PC-3 (cell line): Measurements from ENCODE around the gene CLINT1. TPM values are rescaled to one million over a fixed set of nuclear protein-coding genes. Genes with fewer than 3 reads are reported as not detected.

Experiments used
- ATAC-seq: fragments of 200-7000 bp; cut with Tn5 transposase; 2 replicates; pipeline ENCODE4 v1.9.1; 2020; ENCODE audit warnings: mild to moderate bottlenecking, moderate library complexity
- BruUV-seq: library from RNA; stranded (reverse); fragments of 400-500 nt; replicated peaks from 2 replicates; lab custom pipeline; 2021; lab: Mats Ljungman, UMichigan
- CTCF ChIA-PET: fragments of 300-600 bp; sonication (Branson Sonifier 250); formaldehyde crosslinking; loops from one replicate; lab custom pipeline; 2022; ENCODE audit warnings: antibody characterized with exemption; lab: Charles Lee
- POLR2A ChIA-PET: fragments of 300-600 bp; sonication (Branson Sonifier 250); formaldehyde crosslinking; loops from one replicate; lab custom pipeline; 2022; ENCODE audit warnings: antibody characterized with exemption; ENCODE audit not compliant: unreplicated experiment; lab: Charles Lee
- DNase-seq: peaks from one replicate; pipeline ENCODE4 v3.0.0-alpha.2; 2015
- H2AFZ ChIP-seq: fragments of 300-600 bp; sonication (generic); 2 replicates; pipeline ENCODE4 v1.6.0; 2016; ENCODE audit warnings: antibody characterized with exemption, low read length
- H3F3A ChIP-seq: fragments of 300-600 bp; sonication (generic); one replicate; pipeline ENCODE4 v1.6.0; 2017; ENCODE audit warnings: antibody characterized with exemption, low read length, control low read depth, mild to moderate bottlenecking; ENCODE audit not compliant: unreplicated experiment
- H3K27ac ChIP-seq: fragments of 300-600 bp; sonication (generic); 2 replicates; pipeline ENCODE4 v1.5.1; 2016; ENCODE audit warnings: mild to moderate bottlenecking, low read length
- H3K27me3 ChIP-seq: fragments of 300-600 bp; sonication (generic); 2 replicates; pipeline ENCODE4 v1.6.1; 2016; ENCODE audit warnings: low read length, mixed read lengths
- H3K36me3 ChIP-seq: fragments of 300-600 bp; sonication (generic); 2 replicates; pipeline ENCODE4 v1.6.1; 2016; ENCODE audit warnings: low read depth, mixed run types, low read length, mixed read lengths
- H3K4me1 ChIP-seq: fragments of 300-600 bp; sonication (generic); 2 replicates; pipeline ENCODE4 v1.5.1; 2016; ENCODE audit warnings: low read length; ENCODE audit not compliant: insufficient read depth
- H3K4me2 ChIP-seq: fragments of 300-600 bp; sonication (generic); 2 replicates; pipeline ENCODE4 v1.6.0; 2016; ENCODE audit warnings: low read length
- H3K4me3 ChIP-seq: fragments of 300-600 bp; sonication (generic); 2 replicates; pipeline ENCODE4 v1.5.1; 2016; ENCODE audit warnings: mild to moderate bottlenecking, low read length, mixed read lengths
- H3K79me2 ChIP-seq: fragments of 300-600 bp; sonication (generic); 2 replicates; pipeline ENCODE4 v1.6.1; 2017; ENCODE audit warnings: low read length, mixed read lengths
- H3K9ac ChIP-seq: fragments of 300-600 bp; sonication (generic); 2 replicates; pipeline ENCODE4 v1.6.0; 2016; ENCODE audit warnings: mild to moderate bottlenecking, low read length
- H3K9me2 ChIP-seq: fragments of 300-600 bp; sonication (generic); replicated peaks from 2 replicates; pipeline ENCODE4 v1.6.1; 2016; ENCODE audit warnings: mixed run types, low read length, mixed read lengths
- H3K9me3 ChIP-seq: fragments of 300-600 bp; sonication (generic); 2 replicates; pipeline ENCODE4 v1.6.1; 2016; ENCODE audit warnings: low read length, mixed read lengths
- H4K20me1 ChIP-seq: fragments of 300-600 bp; sonication (generic); 2 replicates; pipeline ENCODE4 v1.6.1; 2016; ENCODE audit warnings: low read length, mixed read lengths
- CTCF ChIP-seq: fragments of 300-600 bp; sonication (generic); conservative IDR thresholded peaks from 2 replicates; pipeline ENCODE4 v1.5.1; 2017; ENCODE audit warnings: antibody characterized with exemption, low read depth, mild to moderate bottlenecking, low read length
- EZH2 ChIP-seq: fragments of 300-600 bp; sonication (generic); IDR thresholded peaks from one replicate; pipeline ENCODE4 v1.6.1; 2017; ENCODE audit warnings: antibody characterized with exemption, mild to moderate bottlenecking, low read length; ENCODE audit not compliant: unreplicated experiment
- EZH2phosphoT487 ChIP-seq: fragments of 300-600 bp; sonication (generic); IDR thresholded peaks from 2 replicates; pipeline ENCODE4 v1.6.1; 2018; ENCODE audit warnings: mild to moderate bottlenecking, antibody characterized with exemption, low read length, borderline replicate concordance
- intact Hi-C: fragments of 100-400 bp; cut with micrococcal nuclease; formaldehyde crosslinking; loops from 2 replicates; pipeline ENCODE4 v1.9.0; 2023
- total RNA-seq: library from RNA; depleted of rRNA; stranded (reverse); fragments of >200 nt; gene quantifications from 2 replicates; pipeline ENCODE4 v1.2.3, GENCODE V29; 2014

Gene CLINT1
- total RNA-seq, 1 experiment from 2014 or later, result 125 TPM

- peak; percentile 91 for DNase-seq
- H3K9me3 ChIP-seq, result no peaks in the 10 kb centered on the region
- no peak overlapping the region for H3K4me3 ChIP-seq
- peaks cover 43% of the 10 kb centered on the region for H3K4me1 ChIP-seq
- ChIA-PET POLR2A (interaction anchor here (0.6 to 0.7 kb wide), 3 partner anchors 24 to 499 kb away, joined by 3 to 15 read pairs (median 5); no protein-coding TSS in a partner anchor), CTCF (interaction anchor here (0.6 to 1.0 kb wide), 13 partner anchors 11 to 1832 kb away, joined by 3 to 16 read pairs (median 4); partner anchors contain the start of gene THG1L)
- H3K9ac ChIP-seq, result no peak overlapping the region
- intact Hi-C loops, result loop anchor here (10.0 kb wide), 1 partner anchor 494 kb away; no protein-coding TSS in a partner anchor
- peak overlapping the region; percentile 43 for H3K4me2 ChIP-seq
- peaks cover 14% of the 10 kb centered on the region; the same call in 1 of the 2 replicates for H3K36me3 ChIP-seq
- 0 out of 2 replicates have a peak overlapping the region, but pooled peaks have one; percentile 4 for H2AFZ ChIP-seq
- no TSS peak for BruUV-seq
- no peaks in the 10 kb centered on the region for H3K9me2 ChIP-seq
- no peaks in the 10 kb centered on the region for H3K27me3 ChIP-seq
- peaks cover 66% of the 10 kb centered on the region for H3K79me2 ChIP-seq
- H4K20me1 ChIP-seq, result no peaks in the 10 kb centered on the region
- TF ChIP-seq CTCF, result peak; percentile 70
- TF ChIP-seq EZH2, result no peak
- H3K27ac ChIP-seq, result peak overlapping the region; percentile 19
- ATAC-seq, result peak; percentile 70
- no peaks in the 10 kb centered on the region for H3F3A ChIP-seq
These were observed 110.0 kb downstream of the CLINT1 start for GRCh38 chr5:157748760-157749461.

GRCh38 chr5:157747766-157748700 lies 110.9 kb downstream of the CLINT1 start:
- ChIA-PET CTCF (interaction anchor here (0.6 to 1.0 kb wide), 13 partner anchors 12 to 1833 kb away, joined by 3 to 16 read pairs (median 4); partner anchors contain the start of gene THG1L), POLR2A (interaction anchor here (0.6 to 0.7 kb wide), 3 partner anchors 25 to 498 kb away, joined by 3 to 15 read pairs (median 5); no protein-coding TSS in a partner anchor)
- Histone ChIP-seq H3K36me3 (peaks cover 9% of the 10 kb centered on the region; the same call in 1 of the 2 replicates), H3K4me3 (no peak overlapping the region), H3K79me2 (peaks cover 66% of the 10 kb centered on the region), H2AFZ (no peak overlapping the region), H3F3A (no peaks in the 10 kb centered on the region), H3K4me1 (peaks cover 46% of the 10 kb centered on the region), H3K4me2 (peak overlapping the region; percentile 6; the same call in 1 of the 2 replicates), H4K20me1 (no peaks in the 10 kb centered on the region), H3K9ac (no peak overlapping the region), H3K9me2 (no peaks in the 10 kb centered on the region), H3K27me3 (no peaks in the 10 kb centered on the region), H3K9me3 (no peaks in the 10 kb centered on the region), H3K27ac (peak overlapping the region; percentile 8)
- ATAC-seq (no peak), DNase-seq (no peak)
- intact Hi-C loops, result loop anchor here (10.0 kb wide), 1 partner anchor 493 kb away; no protein-coding TSS in a partner anchor
- no TSS peak for BruUV-seq
- TF ChIP-seq EZH2 (no peak), CTCF (no peak), EZH2phosphoT487 (no peak)
